Motor neuron (in vitro differentiated cells): ENCODE measurements around the gene DCLK1. TPM values are rescaled to one million over a fixed set of nuclear protein-coding genes. Genes with fewer than 3 reads are reported as not detected.
A peak's percentile ranks its signal among the peaks of the same experiment; 100 is the strongest.

Experiments
- ATAC-seq, 8 experiments: fragments of 200-7000 bp; cut with Tn5 transposase; replicated peaks in 6 of 8; 2 replicates each; pipeline ENCODE4 v1.8.0; 2021; ENCODE audit warnings: mild to moderate bottlenecking in 8 of 8, moderate library complexity in 8 of 8
- H3K27ac ChIP-seq, 2 donors: fragments of 250-450 bp; sonication (Bioruptor Pico); 2 replicates each; pipeline ENCODE4 v1.9.0; 2021; ENCODE audit warnings: antibody characterized with exemption in 2 of 2, mild to moderate bottlenecking in 2 of 2, moderate library complexity in 1 of 2
- H3K4me1 ChIP-seq, 2 donors: fragments of 250-450 bp; sonication (Bioruptor Pico); replicated peaks in 1 of 2; 2 replicates each; pipeline ENCODE4 v1.6.1; 2021; ENCODE audit warnings: antibody characterized with exemption in 2 of 2, mild to moderate bottlenecking in 2 of 2, moderate library complexity in 1 of 2
- H3K4me3 ChIP-seq, 5 donors: fragments of 250-450 bp; sonication (Bioruptor Pico); 2 replicates each; pipeline ENCODE4 v1.9.0; 2021; ENCODE audit warnings: antibody characterized with exemption in 5 of 5, mild to moderate bottlenecking in 5 of 5, moderate library complexity in 4 of 5
- WGBS, 10 experiments: fragments of 450-650 bp; shearing (Covaris generic); methylation state at CpG; one replicate each; pipeline ENCODE4 v1.0.0; 2022; 5-methylcytosine and 5-hydroxymethylcytosine counted together
- in situ Hi-C, 9 experiments: fragments of 400-800 bp; cut with MboI; loops; one replicate each; pipeline ENCODE4 v1.15.0; 2021; ENCODE audit warnings: low sequenced_read_pairs in 9 of 9, low pct_unique_long_range_greater_than_20kb in 2 of 9; ENCODE audit not compliant: unreplicated experiment in 9 of 9
- total RNA-seq, 8 experiments: library from RNA; unstranded; fragments of 300-600 nt; gene quantifications; 2 replicates each; pipeline versions ENCODE4 v1.2.3 to v1.2.4, GENCODE V29; 2022

DCLK1 gene
- total RNA-seq, 8 experiments from 2014 or later: 25.3 to 117 (median 58.2) TPM

GRCh38 chr13:36148446-36148845 lies 17.3 kb upstream of the DCLK1 start:
- H3K27ac ChIP-seq: no peak overlapping the region
- H3K4me1 ChIP-seq: no peaks in the 10 kb centered on the region
- ATAC-seq: no peak
- in situ Hi-C loops: no loop called here
- 40 to 100% (median 100%) methylated on average over 1 of the region's 1 CpG; no CpG with 5 or more reads in 3 of the 10 experiments for WGBS, 10 experiments
- H3K4me3 ChIP-seq: no peak overlapping the region

GRCh38 chr13:36147330-36147729 lies 16.1 kb upstream of the DCLK1 start:
- in situ Hi-C loops: no loop called here
- Histone ChIP-seq H3K27ac (no peak overlapping the region), H3K4me1 (no peaks in the 10 kb centered on the region), H3K4me3 (no peak overlapping the region)
- 90 to 100% (median 100%) methylated on average over 1 to 3 of the region's 3 CpGs for WGBS, 10 experiments
- ATAC-seq: peak in 1 of 8 experiments; percentile 75

- ATAC-seq: no peak
- Histone ChIP-seq H3K27ac (no peak overlapping the region), H3K4me3 (no peak overlapping the region), H3K4me1 (no peaks in the 10 kb centered on the region)
- in situ Hi-C loops: no loop called here
- WGBS, 10 experiments: 40 to 100% (median 96%) methylated on average over 1 to 4 of the region's 4 CpGs
Observed at GRCh38 chr13:36146511-36147269, 15.5 kb upstream of the DCLK1 start.

- WGBS, 10 experiments: 17 to 100% (median 94%) methylated on average over 2 of the region's 2 CpGs; no CpG with 5 or more reads in 1 of the 10 experiments
- in situ Hi-C loops: no loop called here
- Histone ChIP-seq H3K4me1 (no peaks in the 10 kb centered on the region), H3K4me3 (no peak overlapping the region), H3K27ac (no peak overlapping the region)
- no peak for ATAC-seq
Observed at GRCh38 chr13:36143738-36144137, 12.6 kb upstream of the DCLK1 start.

- no peak overlapping the region for H3K27ac ChIP-seq
- ATAC-seq: no peak
- H3K4me1 ChIP-seq: no peaks in the 10 kb centered on the region
- in situ Hi-C loops: no loop called here
- no peak overlapping the region for H3K4me3 ChIP-seq
Observed at GRCh38 chr13:36142735-36143134, 11.6 kb upstream of the DCLK1 start.

- Histone ChIP-seq H3K27ac (no peak overlapping the region), H3K4me3 (no peak overlapping the region), H3K4me1 (no peaks in the 10 kb centered on the region)
- in situ Hi-C loops: no loop called here
- WGBS, 10 experiments: 21 to 100% (median 70%) methylated on average over 1 to 2 of the region's 2 CpGs; no CpG with 5 or more reads in 2 of the 10 experiments
- ATAC-seq: no peak
Observed at GRCh38 chr13:36135876-36136275, 4.7 kb upstream of the DCLK1 start.

GRCh38 chr13:36134632-36135031 lies 3.5 kb upstream of the DCLK1 start:
- no peak for ATAC-seq
- peaks cover under 1 to 4% of the 10 kb centered on the region in 2 donors for H3K4me1 ChIP-seq
- H3K27ac ChIP-seq: no peak overlapping the region
- WGBS, 10 experiments: 0 to 100% (median 56%) methylated on average over 1 of the region's 1 CpG; no CpG with 5 or more reads in 4 of the 10 experiments
- in situ Hi-C loops: no loop called here
- H3K4me3 ChIP-seq: no peak overlapping the region

- Histone ChIP-seq H3K4me3 (no peak overlapping the region), H3K4me1 (peaks cover 6 to 9% of the 10 kb centered on the region in 2 donors), H3K27ac (no peak overlapping the region)
- in situ Hi-C loops: no loop called here
- 33 to 100% (median 83%) methylated on average over 1 to 5 of the region's 5 CpGs; no CpG with 5 or more reads in 1 of the 10 experiments for WGBS, 10 experiments
- no peak for ATAC-seq
Observed at GRCh38 chr13:36133950-36134626, 2.9 kb upstream of the DCLK1 start.

GRCh38 chr13:36132376-36132775 lies 1.2 kb upstream of the DCLK1 start:
- Histone ChIP-seq H3K4me1 (peaks cover 9 to 21% of the 10 kb centered on the region in 2 donors), H3K27ac (no peak overlapping the region), H3K4me3 (no peak overlapping the region)
- in situ Hi-C loops: no loop called here
- no peak for ATAC-seq
- 0 to 100% (median 67%) methylated on average over 1 of the region's 1 CpG; no CpG with 5 or more reads in 3 of the 10 experiments for WGBS, 10 experiments

GRCh38 chr13:36131931-36132297 lies 732 bp upstream of the DCLK1 start:
- Histone ChIP-seq H3K4me1 (peaks cover 9 to 21% of the 10 kb centered on the region in 2 donors), H3K27ac (no peak overlapping the region), H3K4me3 (no peak overlapping the region)
- in situ Hi-C loops: no loop called here
- ATAC-seq: peak in 2 of 8 experiments; percentile 5 to 20
- WGBS, 10 experiments: 0 to 100% (median 87%) methylated on average over 1 to 4 of the region's 5 CpGs; no CpG with 5 or more reads in 1 of the 10 experiments

- peak; percentile 65 to 81 (median 79) for ATAC-seq
- Histone ChIP-seq H3K27ac (peak overlapping the region; percentile 85 to 86), H3K4me1 (peaks cover 11 to 21% of the 10 kb centered on the region in 2 donors), H3K4me3 (peak overlapping the region; percentile 67 to 85 (median 73))
- 0 to 7% (median 0%) methylated on average over 2 to 8 of the region's 61 CpGs; no CpG with 5 or more reads in 4 of the 10 experiments for WGBS, 10 experiments
- in situ Hi-C loops: no loop called here
Observed at GRCh38 chr13:36130552-36131221, 495 bp downstream of the DCLK1 start.

GRCh38 chr13:36130193-36130551 lies 1.0 kb downstream of the DCLK1 start:
- peak in 5 of 8 experiments; percentile 3 to 21 (median 7) for ATAC-seq
- peak overlapping the region; percentile 67 to 85 (median 73) for H3K4me3 ChIP-seq
- WGBS, 10 experiments: 0 to 20% (median 0%) methylated on average over 2 to 11 of the region's 13 CpGs; no CpG with 5 or more reads in 1 of the 10 experiments
- H3K4me1 ChIP-seq: peaks cover 11 to 21% of the 10 kb centered on the region in 2 donors
- in situ Hi-C loops: no loop called here
- peak overlapping the region; percentile 85 to 86 for H3K27ac ChIP-seq

GRCh38 chr13:36129539-36129938 lies 1.6 kb downstream of the DCLK1 start:
- in situ Hi-C loops: no loop called here
- no peak for ATAC-seq
- Histone ChIP-seq H3K4me3 (peak overlapping the region; percentile 67 to 85 (median 73)), H3K4me1 (peaks cover 11 to 26% of the 10 kb centered on the region in 2 donors), H3K27ac (peak overlapping the region; percentile 6 to 86)
- WGBS, 10 experiments: 0 to 87% (median 70%) methylated on average over 1 to 4 of the region's 4 CpGs; no CpG with 5 or more reads in 3 of the 10 experiments
